ENCODE data around the gene MRPL55. TPM values are rescaled to one million over a fixed set of nuclear protein-coding genes. Genes with fewer than 3 reads are reported as not detected.

Gene MRPL55
- 56.1 TPM for total RNA-seq

- peak; percentile 99 for DNase-seq (ENCODE audit: low spot score)
Measured at GRCh38 chr1:228109073-228109961, at the start of gene MRPL55. TSS of gene MRPL55 (minus strand) at chr1:228109299. CDS start at chr1:228108260, 1,039 bp downstream.

DNA sequence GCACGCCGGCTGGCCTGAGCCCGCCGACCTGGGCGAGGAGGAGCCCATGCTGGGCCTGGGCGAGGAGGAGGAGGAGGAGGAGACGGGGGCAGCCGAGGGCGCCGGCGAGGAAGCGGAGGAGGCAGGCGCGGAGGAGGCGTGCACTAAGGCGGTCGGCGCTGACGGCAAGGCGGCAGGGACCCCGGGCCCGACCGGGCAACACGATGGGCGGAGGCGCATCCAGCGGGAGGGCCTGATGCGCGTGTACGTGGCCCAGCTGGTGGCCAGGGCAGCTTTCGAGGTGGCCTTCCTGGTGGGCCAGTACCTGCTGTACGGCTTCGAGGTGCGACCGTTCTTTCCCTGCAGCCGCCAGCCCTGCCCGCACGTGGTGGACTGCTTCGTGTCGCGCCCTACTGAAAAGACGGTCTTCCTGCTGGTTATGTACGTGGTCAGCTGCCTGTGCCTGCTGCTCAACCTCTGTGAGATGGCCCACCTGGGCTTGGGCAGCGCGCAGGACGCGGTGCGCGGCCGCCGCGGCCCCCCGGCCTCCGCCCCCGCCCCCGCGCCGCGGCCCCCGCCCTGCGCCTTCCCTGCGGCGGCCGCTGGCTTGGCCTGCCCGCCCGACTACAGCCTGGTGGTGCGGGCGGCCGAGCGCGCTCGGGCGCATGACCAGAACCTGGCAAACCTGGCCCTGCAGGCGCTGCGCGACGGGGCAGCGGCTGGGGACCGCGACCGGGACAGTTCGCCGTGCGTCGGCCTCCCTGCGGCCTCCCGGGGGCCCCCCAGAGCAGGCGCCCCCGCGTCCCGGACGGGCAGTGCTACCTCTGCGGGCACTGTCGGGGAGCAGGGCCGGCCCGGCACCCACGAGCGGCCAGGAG is 49.3 kb upstream of the MRPL55 start:
- no peak for DNase-seq (ENCODE audit: low spot score)

GRCh38 chr1:228157729-228158126 is 48.6 kb upstream of the MRPL55 start:
- no peak for DNase-seq (ENCODE audit: low spot score)

GRCh38 chr1:228156941-228157728 is 48.0 kb upstream of the MRPL55 start:
- no peak for DNase-seq (ENCODE audit: low spot score)

GRCh38 chr1:228156515-228156881 is 47.4 kb upstream of the MRPL55 start:
- no peak for DNase-seq (ENCODE audit: low spot score)

- DNase-seq (ENCODE audit: low spot score), result no peak
Measured at GRCh38 chr1:228155596-228156514, 46.8 kb upstream of the MRPL55 start.

GRCh38 chr1:228154670-228155571 is 45.8 kb upstream of the MRPL55 start:
- no peak for DNase-seq (ENCODE audit: low spot score)

- DNase-seq (ENCODE audit: low spot score), result no peak
Measured at GRCh38 chr1:228154021-228154669, 45.0 kb upstream of the MRPL55 start.

DNA sequence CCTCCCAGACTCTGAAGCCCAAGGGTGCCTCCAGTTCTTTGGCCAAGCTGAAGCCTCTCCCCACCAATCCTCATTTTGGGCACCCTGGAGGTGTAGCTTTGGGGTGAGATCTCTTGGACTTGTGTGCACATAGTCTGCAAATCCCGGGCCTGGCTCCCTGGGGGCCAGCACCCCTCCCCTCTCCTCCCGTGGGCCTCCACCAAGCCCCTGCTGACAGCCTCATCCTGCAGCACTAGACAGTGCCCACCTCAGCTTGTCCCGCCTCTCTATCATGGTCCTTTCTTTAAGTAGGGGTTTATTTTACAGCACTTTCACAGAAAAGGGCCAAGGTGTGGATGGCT is 43.8 kb upstream of the MRPL55 start:
- no peak for DNase-seq (ENCODE audit: low spot score)

DNA sequence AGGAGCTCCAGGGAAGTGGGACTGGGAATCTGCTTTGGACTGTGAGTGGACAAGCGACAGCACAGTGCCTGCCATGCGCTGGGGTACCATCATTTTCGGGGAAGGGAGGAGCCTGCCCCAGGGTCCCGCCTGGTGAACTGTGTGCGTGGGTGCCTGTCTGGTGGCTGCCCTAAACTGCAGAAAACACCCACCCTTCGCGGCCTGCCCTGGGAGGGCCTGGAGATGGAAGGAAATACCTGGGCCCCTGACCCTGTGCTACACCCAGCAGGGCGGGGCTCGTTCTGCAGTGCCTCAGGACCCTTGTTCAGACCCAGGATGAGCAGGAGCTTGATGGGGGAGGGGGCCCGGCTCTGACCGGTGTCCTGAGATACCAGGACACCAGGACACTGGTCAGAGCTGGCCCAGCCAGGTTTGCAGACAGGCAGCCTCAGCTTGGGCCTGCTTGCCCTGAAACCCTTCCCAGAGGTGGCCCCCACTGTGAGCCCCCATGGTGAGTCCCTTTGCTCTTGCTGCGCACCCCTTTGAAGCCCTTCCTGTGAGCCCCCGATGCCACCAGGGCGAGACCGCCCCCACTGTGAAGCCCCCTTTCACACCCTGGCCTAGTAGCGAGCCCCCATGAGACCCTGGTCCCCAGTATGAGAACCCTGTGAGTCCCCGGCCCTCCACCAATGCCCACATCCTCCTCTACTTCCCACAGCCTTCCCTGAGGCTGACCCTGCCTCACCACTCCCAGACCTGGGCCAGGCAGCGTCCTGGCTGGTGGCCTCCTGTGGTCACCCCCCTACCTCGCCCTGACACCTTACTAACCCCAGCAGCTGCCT is 43.2 kb upstream of the MRPL55 start:
- no peak for DNase-seq (ENCODE audit: low spot score)

DNA sequence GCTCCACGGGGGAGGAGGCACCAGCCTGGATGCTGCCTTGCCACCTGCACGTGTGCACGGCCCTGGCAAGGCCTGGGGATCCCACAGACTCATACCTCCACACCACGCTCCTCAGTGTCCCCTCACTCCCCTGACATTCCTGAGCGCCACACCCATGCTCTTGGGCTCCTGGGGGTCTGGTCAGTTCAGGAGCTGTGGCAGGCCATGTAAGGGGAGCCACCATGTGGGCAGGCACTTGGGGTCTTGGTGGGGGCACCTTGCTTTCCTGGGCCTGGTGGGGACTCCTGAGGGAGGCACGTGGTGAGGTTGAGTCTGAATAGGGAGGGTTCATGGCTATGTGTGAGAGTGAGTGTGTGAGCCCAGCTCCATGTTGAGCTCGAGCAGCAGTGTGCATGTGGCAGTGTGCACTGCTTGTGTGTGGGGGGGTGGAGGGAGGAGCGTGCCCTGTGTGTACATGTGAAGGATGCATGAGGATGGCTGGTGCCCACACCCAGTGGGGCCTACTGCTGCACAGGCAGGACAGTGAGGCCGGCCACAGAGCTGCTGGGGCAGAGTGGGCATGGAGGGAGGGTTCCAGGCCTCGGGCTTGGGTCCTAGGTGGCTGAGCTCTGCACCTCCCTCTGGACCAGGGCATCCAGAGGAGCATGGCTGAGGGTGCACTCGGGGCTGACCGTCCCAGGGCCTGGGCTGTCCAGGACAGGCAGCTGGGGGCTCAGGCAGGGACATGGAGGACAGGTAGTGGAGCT is 42.3 kb upstream of the MRPL55 start:
- no peak for DNase-seq (ENCODE audit: low spot score)

GRCh38 chr1:228150461-228151179 is 41.5 kb upstream of the MRPL55 start:
- DNase-seq (ENCODE audit: low spot score), result peak; percentile 38

- DNase-seq (ENCODE audit: low spot score), result no peak
Measured at GRCh38 chr1:228150120-228150460, 41.0 kb upstream of the MRPL55 start.

- no peak for DNase-seq (ENCODE audit: low spot score)
Measured at GRCh38 chr1:228149406-228150119, 40.5 kb upstream of the MRPL55 start, which contains the start of gene GJC2. TSS of gene GJC2 (plus strand) at chr1:228149930. CDS start at chr1:228157759, 7,829 bp downstream.

- no peak for DNase-seq (ENCODE audit: low spot score)
Measured at GRCh38 chr1:228148935-228149405, 39.9 kb upstream of the MRPL55 start.

DNA sequence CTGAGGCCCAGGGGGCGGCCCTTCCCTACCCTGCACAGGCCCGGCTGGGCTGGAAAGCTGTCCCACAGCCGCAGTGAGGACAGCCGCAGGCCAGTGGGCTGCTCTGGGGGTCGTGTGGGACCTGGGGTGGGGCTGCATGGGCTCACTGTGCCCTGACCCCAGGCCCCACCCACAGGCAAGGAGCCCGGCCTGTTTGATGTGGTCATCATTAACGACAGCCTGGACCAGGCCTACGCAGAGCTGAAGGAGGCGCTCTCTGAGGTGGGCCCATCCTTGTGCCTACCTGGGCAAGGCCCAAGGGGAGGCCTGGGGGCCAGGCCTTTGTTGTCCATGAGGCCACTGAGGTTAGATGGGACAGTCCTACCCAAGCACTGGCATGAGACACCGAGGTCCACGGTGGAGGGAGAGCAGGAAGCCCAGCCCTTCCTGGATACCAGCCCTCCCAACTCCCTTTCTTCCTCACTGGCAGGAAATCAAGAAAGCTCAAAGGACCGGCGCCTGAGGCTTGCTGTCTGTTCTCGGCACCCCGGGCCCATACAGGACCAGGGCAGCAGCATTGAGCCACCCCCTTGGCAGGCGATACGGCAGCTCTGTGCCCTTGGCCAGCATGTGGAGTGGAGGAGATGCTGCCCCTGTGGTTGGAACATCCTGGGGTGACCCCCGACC is 39.2 kb upstream of the MRPL55 start:
- no peak for DNase-seq (ENCODE audit: low spot score)

Data from mucosa of gallbladder (tissue), 1 donor.